ENCODE data around the gene PHGDH.
A peak's percentile ranks its signal among the peaks of the same experiment; 100 is the strongest.

PHGDH gene

GRCh38 chr1:119711804-119712341 is at the start of gene PHGDH:
Gene PHGDH (plus strand): TSS chr1:119711934. CDS start chr1:119712023, 89 bp downstream.
- Mint-ChIP-seq H3K4me3 (peak within 1 kb of the TSS; percentile 98), H3K36me3 (no peaks in the 10 kb centered on the region), H3K9me3 (ENCODE audit: low read depth) (no peaks in the 10 kb centered on the region), H3K27me3 (no peaks in the 10 kb centered on the region), H3K27ac (peak within 1 kb of the TSS; percentile 93), H3K4me1 (ENCODE audit: low read depth) (peaks cover 40% of the 10 kb centered on the region)

GRCh38 chr1:119662034-119662437 is 49.7 kb upstream of the PHGDH start:
- H3K27ac Mint-ChIP-seq = no peak overlapping the region
- no peaks in the 10 kb centered on the region for H3K36me3 Mint-ChIP-seq
- peaks cover 5% of the 10 kb centered on the region for H3K27me3 Mint-ChIP-seq
- H3K4me1 Mint-ChIP-seq (ENCODE audit: low read depth) = no peaks in the 10 kb centered on the region
- no peaks in the 10 kb centered on the region for H3K9me3 Mint-ChIP-seq (ENCODE audit: low read depth)
- no peak overlapping the region for H3K4me3 Mint-ChIP-seq

- H3K4me3 Mint-ChIP-seq = no peak overlapping the region
- no peaks in the 10 kb centered on the region for H3K36me3 Mint-ChIP-seq
- H3K9me3 Mint-ChIP-seq (ENCODE audit: low read depth) = no peaks in the 10 kb centered on the region
- no peak overlapping the region for H3K27ac Mint-ChIP-seq
- H3K27me3 Mint-ChIP-seq = peaks cover 7% of the 10 kb centered on the region
- no peaks in the 10 kb centered on the region for H3K4me1 Mint-ChIP-seq (ENCODE audit: low read depth)
Measured at GRCh38 chr1:119664067-119664466, 47.7 kb upstream of the PHGDH start.

- no peaks in the 10 kb centered on the region for H3K9me3 Mint-ChIP-seq (ENCODE audit: low read depth)
- no peaks in the 10 kb centered on the region for H3K4me1 Mint-ChIP-seq (ENCODE audit: low read depth)
- no peaks in the 10 kb centered on the region for H3K36me3 Mint-ChIP-seq
- no peak overlapping the region for H3K4me3 Mint-ChIP-seq
- peaks cover 4% of the 10 kb centered on the region for H3K27me3 Mint-ChIP-seq
- H3K27ac Mint-ChIP-seq = no peak overlapping the region
Measured at GRCh38 chr1:119667173-119667572, 44.6 kb upstream of the PHGDH start.

GRCh38 chr1:119670898-119671297 is 40.8 kb upstream of the PHGDH start:
- Mint-ChIP-seq H3K36me3 (no peaks in the 10 kb centered on the region), H3K9me3 (ENCODE audit: low read depth) (no peaks in the 10 kb centered on the region), H3K4me1 (ENCODE audit: low read depth) (peaks cover 6% of the 10 kb centered on the region), H3K27me3 (peaks cover 10% of the 10 kb centered on the region), H3K27ac (no peak overlapping the region), H3K4me3 (no peak overlapping the region)

GRCh38 chr1:119673171-119673940 is 38.4 kb upstream of the PHGDH start:
- Mint-ChIP-seq H3K27me3 (peaks cover 6% of the 10 kb centered on the region), H3K4me3 (no peak overlapping the region), H3K9me3 (ENCODE audit: low read depth) (no peaks in the 10 kb centered on the region), H3K36me3 (no peaks in the 10 kb centered on the region), H3K4me1 (ENCODE audit: low read depth) (peaks cover 6% of the 10 kb centered on the region), H3K27ac (no peak overlapping the region)

GRCh38 chr1:119674111-119674526 is 37.6 kb upstream of the PHGDH start:
- H3K27ac Mint-ChIP-seq = no peak overlapping the region
- H3K9me3 Mint-ChIP-seq (ENCODE audit: low read depth) = no peaks in the 10 kb centered on the region
- peaks cover 9% of the 10 kb centered on the region for H3K27me3 Mint-ChIP-seq
- no peaks in the 10 kb centered on the region for H3K36me3 Mint-ChIP-seq
- peaks cover 6% of the 10 kb centered on the region for H3K4me1 Mint-ChIP-seq (ENCODE audit: low read depth)
- H3K4me3 Mint-ChIP-seq = no peak overlapping the region

GRCh38 chr1:119674835-119675289 is 36.9 kb upstream of the PHGDH start:
- H3K9me3 Mint-ChIP-seq (ENCODE audit: low read depth) = no peaks in the 10 kb centered on the region
- H3K36me3 Mint-ChIP-seq = no peaks in the 10 kb centered on the region
- no peak overlapping the region for H3K27ac Mint-ChIP-seq
- peaks cover 9% of the 10 kb centered on the region for H3K27me3 Mint-ChIP-seq
- peaks cover 6% of the 10 kb centered on the region for H3K4me1 Mint-ChIP-seq (ENCODE audit: low read depth)
- H3K4me3 Mint-ChIP-seq = peak overlapping the region; percentile 81

- peak overlapping the region; percentile 81 for H3K4me3 Mint-ChIP-seq
- no peaks in the 10 kb centered on the region for H3K36me3 Mint-ChIP-seq
- H3K27ac Mint-ChIP-seq = no peak overlapping the region
- H3K9me3 Mint-ChIP-seq (ENCODE audit: low read depth) = no peaks in the 10 kb centered on the region
- peaks cover 9% of the 10 kb centered on the region for H3K27me3 Mint-ChIP-seq
- H3K4me1 Mint-ChIP-seq (ENCODE audit: low read depth) = peaks cover 6% of the 10 kb centered on the region
Measured at GRCh38 chr1:119675349-119676345, 36.1 kb upstream of the PHGDH start.

- H3K4me1 Mint-ChIP-seq (ENCODE audit: low read depth) = peaks cover 6% of the 10 kb centered on the region
- no peaks in the 10 kb centered on the region for H3K9me3 Mint-ChIP-seq (ENCODE audit: low read depth)
- H3K4me3 Mint-ChIP-seq = no peak overlapping the region
- H3K36me3 Mint-ChIP-seq = no peaks in the 10 kb centered on the region
- H3K27ac Mint-ChIP-seq = no peak overlapping the region
- peaks cover 9% of the 10 kb centered on the region for H3K27me3 Mint-ChIP-seq
Measured at GRCh38 chr1:119676571-119677206, 35.0 kb upstream of the PHGDH start.

- H3K9me3 Mint-ChIP-seq (ENCODE audit: low read depth) = no peaks in the 10 kb centered on the region
- H3K4me1 Mint-ChIP-seq (ENCODE audit: low read depth) = peaks cover 6% of the 10 kb centered on the region
- no peaks in the 10 kb centered on the region for H3K36me3 Mint-ChIP-seq
- no peak overlapping the region for H3K4me3 Mint-ChIP-seq
- peaks cover 6% of the 10 kb centered on the region for H3K27me3 Mint-ChIP-seq
- H3K27ac Mint-ChIP-seq = no peak overlapping the region
Measured at GRCh38 chr1:119679223-119679622, 32.5 kb upstream of the PHGDH start.

GRCh38 chr1:119680193-119680592 is 31.5 kb upstream of the PHGDH start:
- peaks cover 6% of the 10 kb centered on the region for H3K27me3 Mint-ChIP-seq
- no peak overlapping the region for H3K4me3 Mint-ChIP-seq
- no peaks in the 10 kb centered on the region for H3K36me3 Mint-ChIP-seq

GRCh38 chr1:119680723-119681122 is 31.0 kb upstream of the PHGDH start:
- peaks cover under 1% of the 10 kb centered on the region for H3K4me1 Mint-ChIP-seq (ENCODE audit: low read depth)
- no peaks in the 10 kb centered on the region for H3K36me3 Mint-ChIP-seq
- H3K27ac Mint-ChIP-seq = no peak overlapping the region
- H3K9me3 Mint-ChIP-seq (ENCODE audit: low read depth) = no peaks in the 10 kb centered on the region
- peaks cover 4% of the 10 kb centered on the region for H3K27me3 Mint-ChIP-seq
- no peak overlapping the region for H3K4me3 Mint-ChIP-seq

More at GRCh38 chr1:119680193-119680592, 31.5 kb upstream of the PHGDH start:
- Mint-ChIP-seq H3K9me3 (ENCODE audit: low read depth) (no peaks in the 10 kb centered on the region), H3K4me1 (ENCODE audit: low read depth) (peaks cover 5% of the 10 kb centered on the region), H3K27ac (no peak overlapping the region)

GRCh38 chr1:119681560-119681959 is 30.2 kb upstream of the PHGDH start:
- no peaks in the 10 kb centered on the region for H3K4me1 Mint-ChIP-seq (ENCODE audit: low read depth)
- H3K27ac Mint-ChIP-seq = no peak overlapping the region
- peaks cover 3% of the 10 kb centered on the region for H3K27me3 Mint-ChIP-seq
- no peak overlapping the region for H3K4me3 Mint-ChIP-seq
- no peaks in the 10 kb centered on the region for H3K9me3 Mint-ChIP-seq (ENCODE audit: low read depth)
- H3K36me3 Mint-ChIP-seq = no peaks in the 10 kb centered on the region

Data from activated naive CD8-positive, alpha-beta T cell (primary cell).